ENCODE measurements around the gene CPN1.
A peak's percentile ranks its signal among the peaks of the same experiment; 100 is the strongest.

The CPN1 gene

GRCh38 chr10:100104300-100104699 lies 22.6 kb upstream of the CPN1 start:
- TF ChIP-seq EP300 (IDR thresholded peaks at IDR 0.05; ENCODE audit: borderline replicate concordance): no peak
- no peak for TF ChIP-seq NFIC (IDR thresholded peaks at IDR 0.05)
- TF ChIP-seq ZBTB7A (IDR thresholded peaks at IDR 0.05; ENCODE audit: low read depth): no peak

- TF ChIP-seq TAF1 (IDR thresholded peaks at IDR 0.05; ENCODE audit: low read depth): no peak
- TF ChIP-seq MAX (IDR thresholded peaks at IDR 0.05): no peak
- TF ChIP-seq TCF12 (IDR thresholded peaks at IDR 0.05; ENCODE audit: low read depth): no peak
- TF ChIP-seq CEBPB (IDR thresholded peaks at IDR 0.05): no peak
- TF ChIP-seq REST (IDR thresholded peaks at IDR 0.05; ENCODE audit: low read depth): no peak
- TF ChIP-seq ZBTB7A (IDR thresholded peaks at IDR 0.05; ENCODE audit: low read depth): no peak
These were observed 21.9 kb upstream of the CPN1 start for GRCh38 chr10:100103581-100103980.

GRCh38 chr10:100101192-100102076 lies 19.8 kb upstream of the CPN1 start:
- TF ChIP-seq RAD21 (IDR thresholded peaks at IDR 0.05; ENCODE audit: low read depth): peak; percentile 11; the same call in 1 of the 2 replicates
- TF ChIP-seq EGR1 (IDR thresholded peaks at IDR 0.05): no peak

GRCh38 chr10:100100651-100101184 lies 19.0 kb upstream of the CPN1 start:
- TF ChIP-seq RAD21 (IDR thresholded peaks at IDR 0.05; ENCODE audit: low read depth): peak; percentile 69
- TF ChIP-seq TAF1 (IDR thresholded peaks at IDR 0.05; ENCODE audit: low read depth): no peak

GRCh38 chr10:100089241-100089640 lies 7.6 kb upstream of the CPN1 start:
- TF ChIP-seq MAX (IDR thresholded peaks at IDR 0.05): no peak
- TF ChIP-seq RAD21 (IDR thresholded peaks at IDR 0.05; ENCODE audit: low read depth): no peak
- TF ChIP-seq CREB1 (IDR thresholded peaks at IDR 0.05; ENCODE audit: low read depth): no peak
- TF ChIP-seq TAF1 (IDR thresholded peaks at IDR 0.05; ENCODE audit: low read depth): no peak
- no peak for TF ChIP-seq FOXM1 (IDR thresholded peaks at IDR 0.05; ENCODE audit: borderline replicate concordance, low read depth)
- TF ChIP-seq ZBTB7A (IDR thresholded peaks at IDR 0.05; ENCODE audit: low read depth): no peak
- TF ChIP-seq REST (IDR thresholded peaks at IDR 0.05; ENCODE audit: low read depth): no peak
- TF ChIP-seq EP300 (IDR thresholded peaks at IDR 0.05; ENCODE audit: borderline replicate concordance): no peak
- no peak for TF ChIP-seq CEBPB (IDR thresholded peaks at IDR 0.05)
- TF ChIP-seq YY1 (IDR thresholded peaks at IDR 0.05; ENCODE audit: low read depth): no peak
- TF ChIP-seq TCF12 (IDR thresholded peaks at IDR 0.05; ENCODE audit: low read depth): no peak

GRCh38 chr10:100085596-100085995 lies 3.9 kb upstream of the CPN1 start:
- TF ChIP-seq REST (IDR thresholded peaks at IDR 0.05; ENCODE audit: low read depth) (no peak), TCF12 (IDR thresholded peaks at IDR 0.05; ENCODE audit: low read depth) (no peak), RAD21 (IDR thresholded peaks at IDR 0.05; ENCODE audit: low read depth) (no peak), EP300 (IDR thresholded peaks at IDR 0.05; ENCODE audit: borderline replicate concordance) (no peak), YY1 (IDR thresholded peaks at IDR 0.05; ENCODE audit: low read depth) (no peak), ZBTB7A (IDR thresholded peaks at IDR 0.05; ENCODE audit: low read depth) (no peak), MAX (IDR thresholded peaks at IDR 0.05) (no peak), CREB1 (IDR thresholded peaks at IDR 0.05; ENCODE audit: low read depth) (no peak), NFIC (IDR thresholded peaks at IDR 0.05) (no peak), USF1 (IDR thresholded peaks at IDR 0.05) (no peak), EGR1 (IDR thresholded peaks at IDR 0.05) (no peak), CEBPB (IDR thresholded peaks at IDR 0.05) (no peak), TAF1 (IDR thresholded peaks at IDR 0.05; ENCODE audit: low read depth) (no peak), FOXM1 (IDR thresholded peaks at IDR 0.05; ENCODE audit: borderline replicate concordance, low read depth) (no peak), TEAD4 (IDR thresholded peaks at IDR 0.05) (no peak)

Data from Ishikawa (cell line).